ENCODE results near the gene RNU5D-1. TPM values are rescaled to one million over a fixed set of nuclear protein-coding genes. Genes with fewer than 3 reads are reported as not detected.

RNU5D-1 gene
- total RNA-seq, 2 donors from 2014 or later = not detected

DNA sequence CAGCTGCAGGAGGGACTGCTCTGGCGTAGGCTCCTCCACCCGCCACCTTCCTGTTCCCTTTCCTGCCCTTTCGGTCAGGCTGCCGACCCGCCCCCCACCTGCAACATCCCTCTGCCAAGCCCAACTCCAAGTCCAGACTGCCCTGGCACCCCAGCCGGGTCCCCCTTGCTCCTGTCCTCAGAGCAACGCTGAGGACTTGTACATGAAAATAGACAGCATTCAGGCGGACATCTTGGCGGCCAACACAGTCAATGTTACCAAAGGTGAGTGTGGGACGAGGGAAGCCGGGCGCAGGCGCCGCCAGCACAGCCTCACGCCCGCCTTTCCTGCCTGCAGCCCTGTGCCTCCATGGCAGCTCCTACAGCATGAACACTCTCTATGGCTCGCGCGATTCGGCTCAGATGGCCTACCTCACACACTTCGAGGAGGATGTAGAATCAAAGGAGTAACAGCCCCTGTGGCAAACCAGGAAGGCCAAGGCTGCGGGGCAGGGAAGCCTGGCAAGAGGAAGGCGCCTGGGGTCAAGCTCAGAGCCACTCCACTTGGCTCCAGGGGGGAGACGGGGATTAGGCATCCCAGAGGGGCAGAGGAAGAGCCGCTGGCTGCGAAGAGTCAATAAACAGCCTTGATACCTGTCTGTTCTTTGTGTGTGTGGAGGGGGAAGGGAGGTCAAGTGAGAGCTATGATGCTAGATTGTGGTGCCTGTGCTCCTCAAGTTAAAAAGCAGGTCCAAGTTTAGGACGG, 5.8 kb downstream of the RNU5D-1 start:
- H3K9ac ChIP-seq (ENCODE audit: low read depth in 2 of 2, low read length in 2 of 2) = no peak overlapping the region
- no peaks in the 10 kb centered on the region for H3K4me1 ChIP-seq
- intact Hi-C loops (cut with DNase I) = no loop called here
- no peaks in the 10 kb centered on the region for H3K9me3 ChIP-seq
- no peak overlapping the region for H3K4me3 ChIP-seq
- no peaks in the 10 kb centered on the region for H3K36me3 ChIP-seq
- TF ChIP-seq, protein P1, sequence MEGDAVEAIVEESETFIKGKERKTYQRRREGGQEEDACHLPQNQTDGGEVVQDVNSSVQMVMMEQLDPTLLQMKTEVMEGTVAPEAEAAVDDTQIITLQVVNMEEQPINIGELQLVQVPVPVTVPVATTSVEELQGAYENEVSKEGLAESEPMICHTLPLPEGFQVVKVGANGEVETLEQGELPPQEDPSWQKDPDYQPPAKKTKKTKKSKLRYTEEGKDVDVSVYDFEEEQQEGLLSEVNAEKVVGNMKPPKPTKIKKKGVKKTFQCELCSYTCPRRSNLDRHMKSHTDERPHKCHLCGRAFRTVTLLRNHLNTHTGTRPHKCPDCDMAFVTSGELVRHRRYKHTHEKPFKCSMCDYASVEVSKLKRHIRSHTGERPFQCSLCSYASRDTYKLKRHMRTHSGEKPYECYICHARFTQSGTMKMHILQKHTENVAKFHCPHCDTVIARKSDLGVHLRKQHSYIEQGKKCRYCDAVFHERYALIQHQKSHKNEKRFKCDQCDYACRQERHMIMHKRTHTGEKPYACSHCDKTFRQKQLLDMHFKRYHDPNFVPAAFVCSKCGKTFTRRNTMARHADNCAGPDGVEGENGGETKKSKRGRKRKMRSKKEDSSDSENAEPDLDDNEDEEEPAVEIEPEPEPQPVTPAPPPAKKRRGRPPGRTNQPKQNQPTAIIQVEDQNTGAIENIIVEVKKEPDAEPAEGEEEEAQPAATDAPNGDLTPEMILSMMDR (IDR thresholded peaks at IDR 0.05) = no peak
- H3K27me3 ChIP-seq = no peaks in the 10 kb centered on the region
- no peak for DNase-seq
- no peak overlapping the region for H3K27ac ChIP-seq

DNA sequence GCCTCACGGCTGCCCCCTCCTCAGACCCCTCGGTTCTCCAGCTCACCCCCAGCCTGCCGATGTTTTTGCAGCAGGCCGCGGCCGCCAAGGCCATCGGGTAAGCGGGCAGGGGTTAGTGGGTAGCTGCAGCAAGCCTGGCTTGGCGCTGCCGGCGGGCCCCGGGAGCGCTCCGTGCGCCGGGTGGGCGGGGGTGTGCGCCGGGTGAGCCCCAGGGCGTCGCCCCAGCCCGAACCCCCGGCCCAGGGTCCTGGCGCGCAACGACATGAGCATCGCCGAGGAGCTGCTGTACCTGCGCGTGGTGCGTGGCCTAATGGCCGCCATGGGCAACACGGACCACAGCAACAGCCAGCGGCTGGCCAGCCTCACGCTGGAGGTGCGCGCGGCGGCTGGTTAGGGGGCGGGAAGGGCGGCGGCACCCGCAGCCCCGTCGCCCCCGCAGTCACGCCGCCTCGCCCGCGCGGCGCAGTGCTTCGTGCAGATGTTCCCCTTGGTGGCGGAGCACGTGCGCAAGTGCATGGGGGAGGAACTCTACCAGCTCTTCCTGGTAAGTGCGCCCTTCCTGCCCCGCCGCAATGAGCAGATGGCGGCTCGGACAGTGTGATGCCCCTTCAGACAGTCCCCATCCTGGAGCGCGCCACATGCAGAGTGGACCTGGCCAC, 6.5 kb downstream of the RNU5D-1 start:
- Histone ChIP-seq H3K4me3 (no peak overlapping the region), H3K27ac (no peak overlapping the region), H3K4me1 (no peaks in the 10 kb centered on the region), H3K36me3 (no peaks in the 10 kb centered on the region), H3K27me3 (no peaks in the 10 kb centered on the region), H3K9me3 (no peaks in the 10 kb centered on the region), H3K9ac (ENCODE audit: low read depth in 2 of 2, low read length in 2 of 2) (no peak overlapping the region)
- no peak for DNase-seq
- intact Hi-C loops (cut with DNase I) = no loop called here
- TF ChIP-seq, protein P1 (IDR thresholded peaks at IDR 0.05) = no peak

DNA sequence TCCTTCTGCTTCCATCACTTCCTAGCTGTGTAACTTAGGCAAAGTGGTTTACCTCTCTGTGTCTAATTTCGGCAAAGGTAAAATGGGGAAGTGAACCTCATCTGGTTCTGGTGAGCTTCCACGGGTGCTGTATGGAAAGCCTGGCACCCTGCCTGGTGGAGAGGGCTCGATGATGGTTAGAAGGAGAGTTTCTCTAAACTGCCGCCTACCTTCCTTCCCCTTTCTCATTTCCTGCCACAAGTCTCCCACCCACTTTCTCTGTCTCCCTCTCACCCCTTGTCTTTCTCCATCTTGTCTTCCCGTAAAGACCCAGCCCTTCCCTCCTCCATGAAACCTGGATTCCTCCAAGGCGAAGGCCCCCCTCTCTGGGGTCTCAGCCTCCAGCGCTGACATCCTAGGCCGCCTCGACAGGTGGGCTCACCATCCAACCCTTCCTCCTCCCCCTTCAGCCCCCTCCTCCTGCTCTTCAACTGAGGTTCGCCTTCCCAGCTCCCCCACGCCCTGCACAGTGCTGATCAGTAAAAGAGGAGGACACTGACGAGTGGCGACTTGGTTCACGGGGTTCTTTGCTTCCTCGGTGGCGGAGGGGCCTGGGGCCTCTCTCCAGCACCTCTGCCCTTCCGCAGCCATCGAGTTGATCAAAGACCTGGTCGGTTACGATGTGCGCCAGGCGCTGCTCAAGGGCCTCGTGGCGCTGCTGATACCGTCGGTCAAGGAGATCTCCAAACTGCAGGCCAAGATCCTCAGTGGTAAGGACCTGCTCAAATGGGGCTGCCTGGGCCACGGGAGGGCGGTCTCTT, 7.3 kb downstream of the RNU5D-1 start:
- Histone ChIP-seq H3K27me3 (no peaks in the 10 kb centered on the region), H3K9ac (ENCODE audit: low read depth in 2 of 2, low read length in 2 of 2) (peak overlapping the region in 1 of 2 donors; percentile 12), H3K4me1 (no peaks in the 10 kb centered on the region), H3K36me3 (no peaks in the 10 kb centered on the region), H3K27ac (no peak overlapping the region), H3K9me3 (no peaks in the 10 kb centered on the region), H3K4me3 (no peak overlapping the region)
- TF ChIP-seq, protein P1 (IDR thresholded peaks at IDR 0.05) = no peak
- intact Hi-C loops (cut with DNase I) = no loop called here
- DNase-seq = no peak

DNA sequence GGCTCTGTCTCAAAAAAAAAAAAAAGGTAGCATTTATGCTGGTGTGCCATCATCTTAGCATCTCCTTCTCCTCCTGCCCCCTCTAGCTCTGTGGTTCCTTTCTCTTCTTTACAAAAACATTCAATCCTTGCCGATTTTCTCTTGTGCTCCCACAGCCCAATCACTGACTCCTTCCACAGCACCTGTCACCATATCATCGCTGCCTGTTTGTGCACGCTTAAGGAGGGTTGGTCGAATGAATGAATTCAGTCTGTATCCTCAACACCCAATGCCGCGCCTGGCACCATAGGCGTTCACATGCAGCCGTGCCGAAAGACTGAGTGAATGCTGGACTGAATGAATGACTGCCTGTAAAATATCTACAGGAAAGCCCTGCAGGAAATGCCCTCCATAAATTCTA, 7.9 kb downstream of the RNU5D-1 start:
- intact Hi-C loops (cut with DNase I) = no loop called here
- no peak for DNase-seq
- TF ChIP-seq, protein P1 (IDR thresholded peaks at IDR 0.05) = no peak
- no peaks in the 10 kb centered on the region for H3K27me3 ChIP-seq
- H3K36me3 ChIP-seq = no peaks in the 10 kb centered on the region
- no peak overlapping the region for H3K4me3 ChIP-seq
- no peaks in the 10 kb centered on the region for H3K4me1 ChIP-seq
- no peak overlapping the region for H3K27ac ChIP-seq
- H3K9me3 ChIP-seq = no peaks in the 10 kb centered on the region
- no peak overlapping the region for H3K9ac ChIP-seq (ENCODE audit: low read depth in 2 of 2, low read length in 2 of 2)

DNA sequence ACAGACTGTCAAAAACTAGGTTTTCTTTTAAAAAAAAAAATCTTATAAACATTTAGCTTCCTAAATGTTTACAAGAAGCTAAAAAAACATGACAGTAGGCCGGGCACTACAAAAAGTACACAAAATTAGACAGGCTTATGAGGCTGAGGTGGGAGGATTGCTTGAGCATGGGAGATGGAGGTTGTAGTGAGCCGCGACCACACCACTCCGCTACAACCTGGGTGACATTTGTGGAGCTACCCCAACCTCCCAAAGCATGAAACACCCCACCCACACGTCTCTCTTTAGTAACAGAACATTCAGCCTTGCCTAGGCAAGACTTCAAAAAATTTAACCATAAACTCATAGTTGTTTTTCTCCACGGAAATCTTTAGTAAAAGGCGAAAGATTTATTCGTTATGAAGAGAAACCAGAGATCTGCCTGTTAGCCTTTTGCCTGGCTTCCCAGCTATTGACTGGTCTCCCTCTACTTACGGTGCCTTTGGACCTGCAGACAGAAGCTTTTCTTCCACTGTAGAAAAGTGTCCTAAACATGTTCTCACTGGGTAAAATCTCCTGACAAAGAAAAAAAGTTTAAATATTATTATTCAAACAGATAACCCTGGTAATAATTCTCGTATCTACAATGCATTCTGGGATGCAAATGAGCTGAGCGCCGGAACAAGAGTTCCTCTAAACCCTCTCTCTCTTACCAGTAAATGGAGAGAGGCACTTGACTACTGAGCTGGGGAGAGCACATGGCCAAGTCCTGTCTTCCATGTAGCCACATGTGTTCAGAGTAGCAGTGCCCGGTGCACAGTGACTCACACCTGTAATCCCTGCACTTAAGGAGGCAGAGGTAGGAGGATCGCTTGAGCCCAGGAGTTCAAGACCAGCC, 9.2 kb downstream of the RNU5D-1 start:
- Histone ChIP-seq H3K27ac (peak overlapping the region; percentile 22), H3K4me1 (no peaks in the 10 kb centered on the region), H3K4me3 (no peak overlapping the region), H3K9me3 (no peaks in the 10 kb centered on the region), H3K27me3 (no peaks in the 10 kb centered on the region), H3K36me3 (no peaks in the 10 kb centered on the region), H3K9ac (ENCODE audit: low read depth in 2 of 2, low read length in 2 of 2) (no peak overlapping the region)
- no peak for DNase-seq
- TF ChIP-seq, protein P1 (IDR thresholded peaks at IDR 0.05) = no peak
- intact Hi-C loops (cut with DNase I) = no loop called here
